ENCODE results near the gene ATP5PB.

Gene ATP5PB

DNA sequence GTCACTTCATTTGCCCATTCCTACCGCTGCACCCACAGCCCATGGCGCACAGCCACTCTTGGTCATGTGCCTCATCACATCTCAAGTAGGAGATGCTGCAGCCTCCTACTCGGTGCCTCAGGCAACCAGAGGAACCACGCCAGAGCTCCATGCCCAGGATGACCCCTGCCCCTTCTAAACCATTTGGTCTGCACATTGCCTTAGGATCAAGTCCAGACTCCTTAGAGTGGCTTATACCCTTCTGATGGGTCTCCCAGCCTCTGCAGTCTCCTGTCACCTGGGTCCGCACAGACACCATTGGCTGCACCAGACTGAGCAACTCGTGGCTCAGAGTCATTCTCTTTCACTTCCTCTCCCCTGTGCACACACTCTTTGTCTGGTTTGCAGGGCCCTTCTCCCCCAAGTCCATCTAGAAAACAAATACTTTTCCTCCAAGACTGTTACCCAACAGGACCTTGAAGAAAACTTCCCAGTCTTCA lies 56.4 kb downstream of the ATP5PB start:
- no peak for DNase-seq (ENCODE audit: low read depth in 3 of 3, low spot score in 1 of 3)

DNA sequence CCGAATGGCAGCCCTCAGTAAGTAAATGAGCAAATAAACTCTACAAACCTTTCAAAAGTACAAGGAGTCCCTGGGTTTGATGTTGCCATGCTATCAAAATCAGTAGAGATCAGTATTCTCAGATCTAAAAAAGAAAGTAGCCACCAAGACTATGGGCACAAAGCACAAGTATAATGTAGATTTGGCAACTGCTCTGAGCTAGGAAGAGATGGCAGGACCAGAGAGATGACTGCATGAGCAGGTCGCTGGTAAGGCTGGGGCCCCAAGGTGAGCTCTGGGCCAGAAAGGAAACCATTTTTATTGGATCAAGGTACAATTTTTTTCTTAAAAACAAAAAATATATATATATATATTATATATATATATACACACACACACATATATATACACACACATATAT lies 57.3 kb downstream of the ATP5PB start:
- no peak for DNase-seq (ENCODE audit: low read depth in 3 of 3, low spot score in 1 of 3)

DNA sequence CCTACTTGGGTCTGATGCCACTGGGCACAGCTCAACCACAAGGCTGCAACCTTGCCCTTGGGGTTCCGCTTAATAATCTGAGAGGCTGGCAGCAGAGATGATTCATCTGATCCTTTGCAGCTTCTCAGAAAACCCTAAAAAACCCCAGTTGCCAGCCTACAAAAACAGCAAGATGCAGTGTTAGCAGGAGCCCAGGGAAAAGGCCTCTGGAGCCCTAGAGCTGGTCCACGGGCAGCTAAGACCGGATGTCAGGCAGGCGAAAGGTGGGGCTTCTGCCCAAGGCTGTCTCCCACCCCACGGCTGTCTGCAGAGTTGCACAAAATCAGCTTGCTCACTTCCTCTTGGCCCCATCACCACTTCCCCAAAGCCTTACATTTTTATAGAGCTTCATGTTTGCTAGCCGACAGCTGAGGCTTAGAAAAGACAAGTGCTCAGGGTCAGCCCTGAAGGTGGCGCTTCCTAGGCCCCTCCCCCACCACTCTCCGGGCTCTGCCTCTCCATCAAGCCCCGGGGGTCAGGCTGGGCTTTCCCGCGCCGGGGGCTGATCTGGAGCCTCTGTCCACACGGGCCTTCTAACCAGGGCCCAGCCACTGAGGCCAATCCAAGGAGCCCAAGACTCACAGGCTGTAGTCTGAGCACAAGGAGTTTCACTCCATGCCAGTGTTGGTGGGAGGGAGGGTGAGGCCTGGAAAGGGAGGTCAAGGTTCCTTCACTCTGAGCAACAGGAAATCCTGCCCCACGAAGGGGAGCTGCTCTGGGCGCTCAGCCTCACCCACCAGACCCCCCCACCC lies 58.3 kb downstream of the ATP5PB start:
- DNase-seq (ENCODE audit: low read depth in 3 of 3, low spot score in 1 of 3) = peak; percentile 27 to 32 (median 32)

DNA sequence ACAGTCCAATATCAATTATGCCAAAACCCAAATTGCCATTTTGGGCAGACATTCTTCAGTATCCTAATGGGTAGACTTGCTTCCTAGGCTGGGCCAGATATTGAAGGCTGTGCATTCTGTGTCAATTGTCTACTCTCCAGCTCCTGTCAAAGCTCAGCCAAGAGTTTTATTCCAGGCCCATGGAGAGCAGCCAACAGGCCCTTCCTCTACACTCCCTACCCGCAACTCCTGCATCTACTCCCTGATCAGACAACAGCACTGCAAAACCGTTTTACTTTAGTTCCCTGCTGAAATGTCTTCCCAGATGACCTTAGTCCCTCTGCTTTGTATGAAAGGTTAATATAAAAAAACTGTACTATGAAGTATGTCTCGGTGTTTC lies 60.7 kb downstream of the ATP5PB start:
- DNase-seq (ENCODE audit: low read depth in 3 of 3, low spot score in 1 of 3) = no peak

DNA sequence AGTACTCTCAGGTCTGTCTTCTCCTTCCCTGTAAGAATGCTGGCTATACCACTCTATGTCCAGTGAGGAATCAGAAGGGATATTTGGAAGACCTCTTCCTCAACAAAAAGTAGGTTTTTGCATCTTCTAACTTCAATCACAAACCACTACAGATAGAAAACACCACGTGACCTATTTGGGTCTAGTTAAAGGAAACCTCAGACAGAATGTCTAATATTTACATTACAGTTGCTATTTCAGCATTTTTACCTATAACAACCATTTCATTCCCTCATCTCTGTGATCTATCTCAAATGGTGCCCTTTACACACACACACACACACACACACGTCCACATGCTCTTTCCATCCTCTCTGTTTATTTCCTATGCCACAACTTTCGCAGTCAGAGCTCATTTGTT lies 62.1 kb downstream of the ATP5PB start:
- no peak for DNase-seq (ENCODE audit: low read depth in 3 of 3, low spot score in 1 of 3)

Measured in stimulated activated CD4-positive, alpha-beta T cell treated with anti-CD3 and anti-CD28 coated beads, TNF-alpha, amount 100 ng/mL, for 1 hour (primary cell).